ENCODE results near the gene KISS1. TPM values are rescaled to one million over a fixed set of nuclear protein-coding genes. Genes with fewer than 3 reads are reported as not detected.

The KISS1 gene
- polyA plus RNA-seq, 1 donor (not counting 4 experiments of a cell fraction or from before 2014, with no cell fraction given), result not detected

DNA sequence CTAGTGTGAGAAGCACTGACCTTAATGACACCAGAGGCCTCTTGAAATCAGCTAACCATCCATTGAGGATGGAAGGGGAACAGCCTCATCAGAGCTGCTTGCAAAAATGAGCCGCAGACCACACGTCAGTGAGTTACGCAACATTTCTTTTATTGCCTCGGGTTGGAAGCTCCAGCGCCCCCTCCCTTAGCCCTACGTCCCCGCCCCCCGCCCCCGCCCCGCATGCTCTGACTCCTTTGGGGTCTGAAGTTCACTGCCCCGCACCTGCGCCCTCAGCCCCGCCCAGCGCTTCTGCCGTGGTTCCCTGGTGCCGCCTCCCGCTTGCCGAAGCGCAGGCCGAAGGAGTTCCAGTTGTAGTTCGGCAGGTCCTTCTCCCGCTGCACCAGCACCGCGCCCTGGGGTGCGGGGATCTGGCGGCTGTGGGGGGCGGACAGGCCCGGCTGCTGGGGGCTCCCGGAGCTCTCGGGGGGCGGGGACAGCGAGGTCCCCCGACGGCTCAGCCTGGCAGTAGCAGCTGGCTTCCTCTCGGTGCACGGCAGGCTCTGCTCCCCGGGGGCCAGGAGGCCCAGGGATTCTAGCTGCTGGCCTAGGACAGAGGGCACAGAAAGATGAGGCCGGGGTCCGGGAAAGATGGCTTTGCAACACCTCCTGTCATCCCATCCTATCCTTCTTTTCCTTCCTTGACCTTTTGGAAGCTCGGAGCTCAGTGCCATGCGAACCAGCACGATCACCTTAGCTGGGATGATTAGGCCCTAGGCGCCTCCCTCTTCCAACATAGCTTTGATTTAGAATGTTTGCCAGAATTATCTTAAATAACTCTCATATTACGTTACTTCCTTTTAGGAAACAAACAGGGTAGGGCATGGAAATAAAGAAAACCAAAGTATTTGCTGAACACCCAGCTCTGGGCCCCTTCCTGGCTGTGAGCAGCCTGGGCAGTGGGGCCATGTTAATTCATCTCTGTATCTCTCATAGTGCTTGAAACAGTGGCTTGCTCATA is 5.8 kb downstream of the KISS1 start:
- dilution Hi-C loops (cut with MboI; ENCODE audit: extremely low pct_ligation_motif_present, low sequenced_read_pairs), result no loop called here
- Histone ChIP-seq H2AFZ (ENCODE audit: control insufficient read depth, low read length) (peak overlapping the region; percentile 45), H3K27ac (ENCODE audit: control insufficient read depth, insufficient read depth, low read length) (no peak overlapping the region), H3K4me2 (ENCODE audit: control insufficient read depth, extremely low read depth, insufficient read depth, low read depth, low read length) (peak overlapping the region; percentile 8), H3K79me2 (ENCODE audit: control insufficient read depth, insufficient read depth, low read length) (no peaks in the 10 kb centered on the region), H3K27me3 (ENCODE audit: control insufficient read depth, extremely low read depth, insufficient read depth, low read length) (peaks cover 14% of the 10 kb centered on the region), H3K9me1 (ENCODE audit: control insufficient read depth, extremely low read depth, insufficient read depth, low read length) (no peaks in the 10 kb centered on the region), H3K36me3 (ENCODE audit: control insufficient read depth in 2 of 2, extremely low read depth in 1 of 2, insufficient read depth in 2 of 2, low read length in 2 of 2) (no peaks in the 10 kb centered on the region), H3K9me3 (ENCODE audit: control insufficient read depth, low read depth, low read length) (no peaks in the 10 kb centered on the region), H3K9ac (ENCODE audit: control insufficient read depth, extremely low read depth, insufficient read depth, low read length) (no peak overlapping the region), H3K4me3 (ENCODE audit: control insufficient read depth in 2 of 3, extremely low read depth in 1 of 3, insufficient read depth in 2 of 3, low read depth in 1 of 3, low read length in 3 of 3) (no peak overlapping the region), H3K4me1 (ENCODE audit: control insufficient read depth, extremely low read depth, insufficient read depth, low read length) (peaks cover 7% of the 10 kb centered on the region), H4K20me1 (ENCODE audit: control insufficient read depth, extremely low read depth, insufficient read depth, low read length) (no peaks in the 10 kb centered on the region)
- no peak for FAIRE-seq
- DNase-seq (ENCODE audit: low read depth, low spot score), result no peak
- TF ChIP-seq CTCF (optimal IDR thresholded peaks at IDR 0.05 in 1 of 3, IDR thresholded peaks at IDR 0.05 in 1 of 3, conservative IDR thresholded peaks at IDR 0.05 in 1 of 3; ENCODE audit: extremely low read depth in 1 of 3, insufficient read depth in 2 of 3, low read length in 3 of 3) (no peak), EZH2 (IDR thresholded peaks at IDR 0.05; ENCODE audit: low read length) (no peak)

- TF ChIP-seq CTCF (optimal IDR thresholded peaks at IDR 0.05 in 1 of 3, IDR thresholded peaks at IDR 0.05 in 1 of 3, conservative IDR thresholded peaks at IDR 0.05 in 1 of 3; ENCODE audit: extremely low read depth in 1 of 3, insufficient read depth in 2 of 3, low read length in 3 of 3) (no peak), EZH2 (IDR thresholded peaks at IDR 0.05; ENCODE audit: low read length) (no peak)
- Histone ChIP-seq H3K4me3 (ENCODE audit: control insufficient read depth in 2 of 3, extremely low read depth in 1 of 3, insufficient read depth in 2 of 3, low read depth in 1 of 3, low read length in 3 of 3) (no peak overlapping the region), H3K79me2 (ENCODE audit: control insufficient read depth, insufficient read depth, low read length) (no peaks in the 10 kb centered on the region), H3K4me2 (ENCODE audit: control insufficient read depth, extremely low read depth, insufficient read depth, low read depth, low read length) (no peak overlapping the region), H3K9me3 (ENCODE audit: control insufficient read depth, low read depth, low read length) (no peaks in the 10 kb centered on the region), H3K27me3 (ENCODE audit: control insufficient read depth, extremely low read depth, insufficient read depth, low read length) (peaks cover 9% of the 10 kb centered on the region), H3K9me1 (ENCODE audit: control insufficient read depth, extremely low read depth, insufficient read depth, low read length) (no peaks in the 10 kb centered on the region), H3K27ac (ENCODE audit: control insufficient read depth, insufficient read depth, low read length) (no peak overlapping the region), H3K4me1 (ENCODE audit: control insufficient read depth, extremely low read depth, insufficient read depth, low read length) (peaks cover 6% of the 10 kb centered on the region), H3K36me3 (ENCODE audit: control insufficient read depth in 2 of 2, extremely low read depth in 1 of 2, insufficient read depth in 2 of 2, low read length in 2 of 2) (no peaks in the 10 kb centered on the region), H3K9ac (ENCODE audit: control insufficient read depth, extremely low read depth, insufficient read depth, low read length) (no peak overlapping the region), H4K20me1 (ENCODE audit: control insufficient read depth, extremely low read depth, insufficient read depth, low read length) (no peaks in the 10 kb centered on the region), H2AFZ (ENCODE audit: control insufficient read depth, low read length) (no peak overlapping the region)
- dilution Hi-C loops (cut with MboI; ENCODE audit: extremely low pct_ligation_motif_present, low sequenced_read_pairs), result no loop called here
- FAIRE-seq, result no peak
- no peak for DNase-seq (ENCODE audit: low read depth, low spot score)
Measured at GRCh38 chr1:204188959-204189639, 7.2 kb downstream of the KISS1 start.
